HFFc6 (cell line): ENCODE measurements around the gene MORC3. TPM values are rescaled to one million over a fixed set of nuclear protein-coding genes. Genes with fewer than 3 reads are reported as not detected.

Experiments used
- DNase-seq: peaks from one replicate; pipeline ENCODE4 v3.0.0-alpha.2; 2018
- H3K27ac Mint-ChIP-seq: 2 replicates; pipeline ENCODE4 v1.8.0; 2020; ENCODE audit warnings: mild to moderate bottlenecking, mixed read lengths
- H3K27me3 Mint-ChIP-seq: 2 replicates; pipeline ENCODE4 v1.8.0; 2021; ENCODE audit warnings: mild to moderate bottlenecking, moderate library complexity, mixed read lengths; ENCODE audit not compliant: insufficient read depth
- H3K36me3 Mint-ChIP-seq: 2 replicates; pipeline ENCODE4 v1.8.0; 2021; ENCODE audit warnings: low read depth, mixed read lengths
- H3K4me1 Mint-ChIP-seq: 2 replicates; pipeline ENCODE4 v1.8.0; 2020; ENCODE audit warnings: low read depth, mixed read lengths
- H3K4me3 Mint-ChIP-seq: 2 replicates; pipeline ENCODE4 v1.8.0; 2020; ENCODE audit warnings: mild to moderate bottlenecking, moderate library complexity, mixed read lengths
- H3K9me3 Mint-ChIP-seq: 2 replicates; pipeline ENCODE4 v1.8.0; 2020; ENCODE audit warnings: mild to moderate bottlenecking, mixed read lengths
- total RNA-seq, 6 experiments: library from RNA; stranded (reverse); fragmentation: NEBNext Ultra II Directional; extraction: Animal tissue kit (Norgen Biotek cat#: 25700); gene quantifications; 2 replicates in 1 of 6; 3 replicates in 5 of 6; pipeline ENCODE4 v1.2.3, GENCODE V29; 2021
- TF ChIP-seq, protein P1 (sequence below): fragments of 200-600 bp; sonication (generic); IDR thresholded peaks from 2 replicates; pipeline ENCODE4 v1.5.0; 2021; ENCODE audit warnings: antibody characterized with exemption, mild to moderate bottlenecking

Gene MORC3
- total RNA-seq, 6 experiments from 2014 or later: 15.2 to 19.4 (median 16.3) TPM

DNA sequence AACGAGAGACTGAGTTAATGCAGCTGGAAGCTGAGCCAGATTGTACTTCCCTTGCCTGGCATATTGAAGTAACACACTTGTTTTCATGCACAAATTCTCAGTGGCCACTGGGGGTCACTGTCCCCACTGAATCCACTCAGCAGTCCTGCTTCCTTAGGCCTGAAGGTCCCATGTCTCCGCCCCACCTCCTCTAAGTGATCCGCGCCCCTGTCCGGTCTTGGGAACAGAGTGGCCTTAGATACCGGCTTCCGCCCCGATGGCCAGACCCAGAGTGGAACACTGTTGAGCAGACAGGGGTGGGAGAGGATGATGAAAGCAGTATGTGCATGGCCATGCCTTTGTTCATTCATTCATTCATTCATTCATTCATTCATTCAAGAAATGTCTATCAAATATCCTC, 100.0 kb downstream of the MORC3 start:
- H3K4me3 Mint-ChIP-seq: no peak overlapping the region
- TF ChIP-seq, protein P1, sequence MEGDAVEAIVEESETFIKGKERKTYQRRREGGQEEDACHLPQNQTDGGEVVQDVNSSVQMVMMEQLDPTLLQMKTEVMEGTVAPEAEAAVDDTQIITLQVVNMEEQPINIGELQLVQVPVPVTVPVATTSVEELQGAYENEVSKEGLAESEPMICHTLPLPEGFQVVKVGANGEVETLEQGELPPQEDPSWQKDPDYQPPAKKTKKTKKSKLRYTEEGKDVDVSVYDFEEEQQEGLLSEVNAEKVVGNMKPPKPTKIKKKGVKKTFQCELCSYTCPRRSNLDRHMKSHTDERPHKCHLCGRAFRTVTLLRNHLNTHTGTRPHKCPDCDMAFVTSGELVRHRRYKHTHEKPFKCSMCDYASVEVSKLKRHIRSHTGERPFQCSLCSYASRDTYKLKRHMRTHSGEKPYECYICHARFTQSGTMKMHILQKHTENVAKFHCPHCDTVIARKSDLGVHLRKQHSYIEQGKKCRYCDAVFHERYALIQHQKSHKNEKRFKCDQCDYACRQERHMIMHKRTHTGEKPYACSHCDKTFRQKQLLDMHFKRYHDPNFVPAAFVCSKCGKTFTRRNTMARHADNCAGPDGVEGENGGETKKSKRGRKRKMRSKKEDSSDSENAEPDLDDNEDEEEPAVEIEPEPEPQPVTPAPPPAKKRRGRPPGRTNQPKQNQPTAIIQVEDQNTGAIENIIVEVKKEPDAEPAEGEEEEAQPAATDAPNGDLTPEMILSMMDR: peak; percentile 91
- no peak overlapping the region for H3K27ac Mint-ChIP-seq
- DNase-seq: peak; percentile 75
- peaks cover 7% of the 10 kb centered on the region; the same call in 1 of the 2 replicates for H3K36me3 Mint-ChIP-seq
- H3K27me3 Mint-ChIP-seq: no peaks in the 10 kb centered on the region; the same call in 1 of the 2 replicates
- no peaks in the 10 kb centered on the region for H3K9me3 Mint-ChIP-seq
- peaks cover 8% of the 10 kb centered on the region; the same call in 1 of the 2 replicates for H3K4me1 Mint-ChIP-seq

DNA sequence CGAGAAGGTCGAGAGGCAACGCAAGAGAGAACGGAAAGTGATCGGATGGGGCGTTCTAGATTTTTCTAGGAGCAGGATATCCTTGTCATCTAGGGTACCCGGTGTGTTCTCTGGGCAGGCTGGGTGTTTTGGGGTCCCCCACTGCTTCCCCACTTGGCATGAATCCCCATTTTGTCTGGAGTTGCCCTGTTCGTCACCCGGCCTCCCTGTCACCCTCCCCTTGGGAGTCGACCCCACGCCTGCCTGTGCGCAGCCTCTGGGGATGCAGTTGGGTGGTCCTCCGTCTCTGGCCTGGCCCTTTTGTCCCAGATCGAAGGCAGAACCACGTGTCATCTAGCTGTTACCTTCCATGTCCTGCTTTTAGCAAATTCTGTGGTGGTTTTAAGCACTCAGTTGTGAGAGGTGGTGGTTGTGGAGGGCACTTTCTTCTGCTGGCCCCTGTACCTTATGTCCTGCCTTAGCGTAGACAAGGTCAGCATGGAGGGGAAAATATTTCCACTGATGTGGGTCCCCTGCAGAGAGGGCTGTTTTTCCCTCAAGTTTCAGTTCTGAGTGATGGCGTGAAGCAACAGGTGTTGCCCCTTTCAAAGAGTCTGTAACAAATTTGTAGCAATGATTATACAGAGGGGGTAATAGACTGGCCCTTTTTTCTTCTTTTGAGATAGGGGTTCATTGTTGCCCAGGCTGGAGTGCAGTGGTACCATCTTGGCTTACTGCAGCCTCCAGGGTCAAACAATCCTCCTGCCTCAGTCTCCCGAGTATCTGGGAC, 100.8 kb downstream of the MORC3 start:
- TF ChIP-seq, protein P1: no peak
- H3K27me3 Mint-ChIP-seq: no peaks in the 10 kb centered on the region; the same call in 1 of the 2 replicates

DNA sequence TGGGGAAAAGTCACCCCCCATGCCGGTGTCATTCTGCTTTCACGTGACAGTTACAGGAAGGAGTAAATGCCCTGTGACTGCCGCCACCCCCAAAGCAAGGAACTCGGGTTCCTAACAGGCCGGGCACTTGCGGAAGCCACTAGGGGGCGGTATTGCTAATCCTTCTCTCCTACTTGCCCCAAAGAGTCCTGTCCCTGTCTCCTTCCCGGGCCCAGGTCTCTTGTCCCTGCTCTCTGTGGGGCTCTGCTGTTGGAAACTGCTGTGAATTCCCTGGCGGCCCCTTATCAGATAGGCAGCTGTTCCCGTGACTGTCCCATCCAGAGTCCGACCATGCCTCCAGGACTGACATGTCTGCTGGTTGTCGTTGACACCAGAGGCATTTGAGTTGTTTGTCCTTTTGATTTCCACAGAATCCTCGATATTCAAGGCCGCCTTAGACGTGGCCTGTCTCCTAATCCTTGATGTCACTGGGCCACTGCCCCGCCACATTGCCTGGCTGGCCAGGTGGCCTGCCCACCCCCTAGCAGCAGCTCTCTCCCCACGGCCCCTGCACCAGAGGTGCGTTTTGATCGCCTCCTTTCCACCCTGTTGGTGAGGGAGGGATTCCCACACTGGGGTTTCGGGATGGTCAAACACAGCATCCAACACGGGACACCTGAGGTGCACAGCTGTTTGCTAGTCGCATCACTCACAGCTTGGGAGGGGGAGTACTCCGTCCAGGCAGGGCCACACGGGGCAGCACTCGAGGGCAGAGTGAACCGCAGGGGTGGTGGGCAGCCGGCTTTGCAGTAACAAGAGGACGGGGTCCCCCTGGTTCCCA, 102.5 kb downstream of the MORC3 start:
- DNase-seq: peak; percentile 35
- Mint-ChIP-seq H3K4me1 (peaks cover 8% of the 10 kb centered on the region; the same call in 1 of the 2 replicates), H3K36me3 (no peaks in the 10 kb centered on the region), H3K9me3 (no peaks in the 10 kb centered on the region), H3K27me3 (no peaks in the 10 kb centered on the region; the same call in 1 of the 2 replicates), H3K4me3 (no peak overlapping the region), H3K27ac (no peak overlapping the region)
- TF ChIP-seq, protein P1: peak; percentile 94

More for the DNA sequence above, 100.8 kb downstream of the MORC3 start:
- H3K27ac Mint-ChIP-seq: no peak overlapping the region
- H3K4me1 Mint-ChIP-seq: peaks cover 8% of the 10 kb centered on the region; the same call in 1 of the 2 replicates
- no peak for DNase-seq
- no peak overlapping the region for H3K4me3 Mint-ChIP-seq
- H3K36me3 Mint-ChIP-seq: peaks cover 7% of the 10 kb centered on the region; the same call in 1 of the 2 replicates
- no peaks in the 10 kb centered on the region for H3K9me3 Mint-ChIP-seq

DNA sequence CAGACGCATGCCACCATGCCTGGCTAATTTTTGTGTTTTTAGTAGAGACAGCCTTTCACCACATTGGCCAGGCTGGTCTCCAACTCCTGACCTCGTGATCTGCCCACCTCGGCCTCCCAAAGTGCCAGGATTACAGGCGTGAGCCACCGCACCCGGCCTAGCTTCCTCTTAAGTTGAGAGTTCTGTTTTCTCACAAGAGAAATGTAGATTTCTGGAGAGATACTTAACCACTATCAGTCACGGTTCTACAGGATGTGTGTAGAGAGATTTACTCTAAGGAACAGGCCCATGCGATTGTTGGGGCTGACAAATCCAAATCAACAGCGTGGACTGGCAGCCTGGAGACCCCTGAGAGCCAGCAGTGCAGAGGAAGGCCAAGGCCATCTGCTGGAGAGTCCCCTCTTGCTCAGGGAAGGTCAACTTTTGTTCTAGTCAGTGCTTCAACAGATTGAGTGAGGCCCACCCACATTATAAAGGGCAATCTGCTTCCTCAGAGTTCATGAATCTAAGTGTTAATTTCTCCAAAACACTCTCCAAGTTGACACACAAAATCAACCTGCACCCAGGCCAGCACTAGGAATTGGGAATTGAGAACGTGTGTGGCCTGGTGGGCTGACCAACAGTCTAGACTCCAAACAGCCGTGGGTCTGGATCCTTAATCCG, 103.9 kb downstream of the MORC3 start:
- H3K27ac Mint-ChIP-seq: no peak overlapping the region

DNA sequence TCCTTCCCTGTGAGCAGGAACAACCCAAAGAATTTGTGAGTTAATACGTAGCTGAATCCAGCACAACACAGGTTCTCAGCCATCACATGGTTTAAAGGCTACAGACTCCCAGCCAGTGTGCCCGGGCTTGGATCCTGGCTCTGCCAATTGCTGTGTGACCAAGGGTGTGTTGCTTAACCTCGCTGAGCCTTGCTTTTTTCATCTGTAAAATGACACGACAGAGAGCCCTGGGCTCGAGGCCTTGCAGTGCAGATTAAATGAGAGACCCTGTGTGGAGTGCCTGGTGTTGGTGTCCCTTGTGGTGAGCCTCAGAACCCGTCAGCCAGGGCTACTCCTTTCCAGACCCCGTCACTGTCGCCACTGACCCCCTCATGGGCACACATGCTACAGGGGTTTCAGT, 104.6 kb downstream of the MORC3 start:
- no peak for DNase-seq
- Mint-ChIP-seq H3K36me3 (no peaks in the 10 kb centered on the region), H3K9me3 (no peaks in the 10 kb centered on the region), H3K4me3 (no peak overlapping the region), H3K27ac (no peak overlapping the region), H3K27me3 (no peaks in the 10 kb centered on the region; the same call in 1 of the 2 replicates), H3K4me1 (peaks cover 20% of the 10 kb centered on the region)
- TF ChIP-seq, protein P1: no peak

More for the DNA sequence above, 103.9 kb downstream of the MORC3 start:
- Mint-ChIP-seq H3K4me1 (peaks cover 14% of the 10 kb centered on the region), H3K4me3 (no peak overlapping the region), H3K36me3 (no peaks in the 10 kb centered on the region), H3K27me3 (no peaks in the 10 kb centered on the region; the same call in 1 of the 2 replicates), H3K9me3 (no peaks in the 10 kb centered on the region)
- TF ChIP-seq, protein P1: no peak
- DNase-seq: no peak
